Endometrial microvascular endothelial cells (primary cell): ENCODE measurements around the gene AKT1S1. TPM values are rescaled to one million over a fixed set of nuclear protein-coding genes. Genes with fewer than 3 reads are reported as not detected.

Experiments
- in situ Hi-C: cut with HindIII; loops from 2 replicates; pipeline ENCODE4 v1.10.0; 2017; ENCODE audit warnings: low sequenced_read_pairs, low pct_unique_long_range_greater_than_20kb; ENCODE audit errors: inconsistent ontology term
- total RNA-seq: library from RNA; depleted of rRNA; stranded (reverse); fragments of >200 nt; gene quantifications from one replicate; pipeline ENCODE4 v1.2.3, GENCODE V29; 2015; ENCODE audit errors: inconsistent ontology term

Gene AKT1S1
- total RNA-seq, 1 donor from 2014 or later: 23.1 TPM

GRCh38 chr19:49858088-49858985 is 18.8 kb downstream of the AKT1S1 start:
- in situ Hi-C loops: no loop called here

- in situ Hi-C loops: no loop called here
Measured at GRCh38 chr19:49857838-49858087, 19.4 kb downstream of the AKT1S1 start.

GRCh38 chr19:49857061-49857837 is 19.9 kb downstream of the AKT1S1 start:
- in situ Hi-C loops: no loop called here

GRCh38 chr19:49856574-49857021 is 20.6 kb downstream of the AKT1S1 start:
- in situ Hi-C loops: no loop called here

- in situ Hi-C loops: no loop called here
Measured at GRCh38 chr19:49855676-49856573, 21.2 kb downstream of the AKT1S1 start.

- in situ Hi-C loops: no loop called here
Measured at GRCh38 chr19:49855277-49855675, 21.9 kb downstream of the AKT1S1 start.

- in situ Hi-C loops: no loop called here
Measured at GRCh38 chr19:49854378-49855263, 22.5 kb downstream of the AKT1S1 start.

- in situ Hi-C loops: no loop called here
Measured at GRCh38 chr19:49853852-49854377, 23.2 kb downstream of the AKT1S1 start.

GRCh38 chr19:49852631-49853126 is 24.5 kb downstream of the AKT1S1 start:
- in situ Hi-C loops: no loop called here

- in situ Hi-C loops: no loop called here
Measured at GRCh38 chr19:49851456-49852259, 25.5 kb downstream of the AKT1S1 start.

- in situ Hi-C loops: no loop called here
Measured at GRCh38 chr19:49850487-49851342, 26.4 kb downstream of the AKT1S1 start, which contains the start of gene PTOV1. Gene PTOV1, plus strand, starts transcription at chr19:49851159.

GRCh38 chr19:49850221-49850486 is 27.0 kb downstream of the AKT1S1 start:
- in situ Hi-C loops: no loop called here

- in situ Hi-C loops: no loop called here
Measured at GRCh38 chr19:49849433-49850220, 27.5 kb downstream of the AKT1S1 start.

- in situ Hi-C loops: no loop called here
Measured at GRCh38 chr19:49848938-49849337, 28.2 kb downstream of the AKT1S1 start.

GRCh38 chr19:49847731-49848696 is 29.1 kb downstream of the AKT1S1 start:
- in situ Hi-C loops: no loop called here
